Hematopoietic multipotent progenitor cell treated with erythropoietin and hydrocortisone succinate and interleukin-3 and kit ligand, for 17 days (in vitro differentiated cells): ENCODE data around the gene PLIN5.

Source experiments
- DNase-seq: peaks from one replicate; pipeline ENCODE4 v3.0.0-alpha.2; 2015; ENCODE audit warnings: low spot score

PLIN5 gene

DNA sequence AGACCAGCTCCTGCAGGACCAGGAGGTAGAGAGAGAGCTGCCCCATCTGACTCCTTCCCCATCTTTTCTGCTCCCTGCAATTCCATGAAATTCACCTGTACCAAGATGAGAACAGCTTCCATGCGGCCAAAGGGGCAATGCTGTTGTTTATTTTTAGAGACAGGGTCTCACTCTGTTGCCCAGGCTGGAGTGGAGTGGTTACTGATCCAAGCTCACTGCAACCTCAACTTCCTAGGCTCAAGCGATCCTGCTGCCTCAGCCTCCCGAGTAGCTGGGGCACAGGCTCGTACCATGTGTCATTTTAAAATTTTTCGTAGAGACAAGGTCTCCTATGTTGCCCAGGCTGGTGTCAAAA, 13.2 kb downstream of the PLIN5 start:
- no peak for DNase-seq

GRCh38 chr19:4521170-4521887, 13.7 kb downstream of the PLIN5 start:
- no peak for DNase-seq

GRCh38 chr19:4519521-4520277, 15.3 kb downstream of the PLIN5 start:
- DNase-seq, result no peak

DNA sequence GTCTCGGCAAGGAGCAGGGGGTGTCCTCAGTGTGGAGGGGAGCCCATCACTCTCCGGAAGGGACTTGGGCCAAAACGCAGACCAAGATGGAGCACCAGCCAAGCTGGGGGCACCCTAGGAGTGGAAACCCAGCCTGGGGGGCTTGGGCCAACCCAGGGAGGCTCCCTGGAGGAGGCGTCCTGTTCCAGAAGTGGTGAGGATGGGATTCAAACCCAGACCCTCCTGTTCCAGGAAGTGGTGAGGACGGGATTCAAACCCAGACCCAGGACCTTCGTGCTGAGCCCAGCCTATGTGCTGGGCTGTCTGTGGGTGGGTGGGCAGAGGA, 15.9 kb downstream of the PLIN5 start:
- DNase-seq, result no peak

GRCh38 chr19:4518345-4519171, 16.5 kb downstream of the PLIN5 start, which contains the start of gene PLIN4:
Gene PLIN4 (minus strand): TSS chr19:4518486. CDS start chr19:4518272, 214 bp downstream.
- DNase-seq, result no peak

DNA sequence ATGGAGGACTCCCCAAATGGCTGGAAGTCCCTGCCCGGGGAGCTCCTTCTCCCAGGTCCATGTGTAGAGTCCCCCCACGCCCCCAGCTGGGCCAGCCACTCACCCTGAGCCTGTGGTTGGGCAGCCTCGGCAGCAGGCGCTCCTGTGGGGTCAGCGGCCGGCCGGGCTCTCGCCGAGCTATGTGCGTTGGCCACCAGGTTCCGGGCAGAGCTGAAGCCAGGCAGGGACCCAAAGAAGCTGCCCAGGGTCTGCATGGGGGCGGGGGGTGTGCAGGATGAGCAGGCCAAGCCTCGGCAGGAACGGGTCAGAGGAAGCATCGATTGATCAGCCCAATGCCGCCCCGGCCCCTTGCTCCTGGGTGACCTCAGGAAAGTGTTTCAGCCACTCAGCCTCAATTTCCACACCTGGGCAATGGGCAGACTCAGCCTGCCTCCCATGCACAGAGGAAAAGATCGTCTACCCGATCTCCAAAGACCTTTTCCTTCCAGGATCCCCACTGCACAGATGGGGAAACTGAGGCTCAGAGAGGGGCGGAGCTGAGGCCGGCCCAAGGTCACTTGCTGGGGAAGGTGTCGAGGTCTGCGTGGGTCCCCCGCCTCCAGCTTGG, 17.5 kb downstream of the PLIN5 start:
- DNase-seq, result no peak

DNA sequence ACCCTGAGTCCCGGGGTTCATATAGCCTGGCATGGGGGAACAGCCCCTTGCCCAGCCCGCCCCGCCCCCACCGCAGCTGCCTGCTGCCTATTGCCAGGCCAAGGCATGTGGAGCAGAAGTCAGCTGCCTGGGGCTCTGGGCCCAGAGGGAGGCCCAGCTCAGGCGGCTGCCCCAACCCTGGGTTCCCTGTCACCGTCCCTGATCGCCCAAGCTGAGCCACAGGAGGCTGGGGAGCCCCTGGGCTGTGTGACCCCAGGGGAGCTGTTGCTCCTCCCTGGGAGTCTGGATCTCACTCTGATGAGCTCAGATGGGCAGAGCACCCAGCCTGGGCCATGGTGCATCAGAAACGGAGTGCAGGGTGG, 18.1 kb downstream of the PLIN5 start:
- no peak for DNase-seq

DNA sequence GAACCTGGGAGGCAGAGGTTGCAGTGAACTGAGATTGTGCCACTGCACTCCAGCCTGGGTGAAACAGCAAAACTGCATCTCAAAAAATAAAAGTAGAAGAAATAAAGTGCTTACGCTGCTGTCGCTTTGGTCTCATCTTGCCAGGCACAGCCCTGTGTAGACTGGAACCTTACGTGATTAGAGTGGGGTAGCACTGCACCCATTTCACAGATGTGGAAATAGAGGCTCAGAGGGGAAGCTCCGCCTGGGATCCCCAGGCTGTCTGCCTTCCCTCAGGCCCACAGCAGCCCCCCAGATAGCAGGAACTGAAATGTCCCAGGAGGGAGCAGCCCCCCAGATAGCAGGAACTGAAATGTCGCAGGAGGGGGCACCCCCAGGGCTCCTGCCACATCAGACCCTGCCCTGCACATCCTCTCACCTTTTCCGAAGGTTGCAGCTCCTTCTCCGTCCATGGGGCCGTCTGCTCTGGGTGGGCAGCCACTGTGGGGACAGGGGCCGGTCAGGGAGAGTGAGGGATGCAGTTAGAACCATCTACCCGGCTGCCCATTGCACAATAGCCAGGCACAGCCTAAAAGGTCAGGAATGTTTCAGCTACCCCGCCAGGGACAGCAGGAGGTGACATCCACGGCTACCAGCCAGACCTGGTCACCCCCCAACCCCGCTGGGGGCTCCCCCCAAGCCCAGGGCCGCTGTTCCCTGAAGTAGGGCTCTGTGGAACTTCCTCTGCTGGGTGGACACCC, 18.7 kb downstream of the PLIN5 start:
- no peak for DNase-seq

DNA sequence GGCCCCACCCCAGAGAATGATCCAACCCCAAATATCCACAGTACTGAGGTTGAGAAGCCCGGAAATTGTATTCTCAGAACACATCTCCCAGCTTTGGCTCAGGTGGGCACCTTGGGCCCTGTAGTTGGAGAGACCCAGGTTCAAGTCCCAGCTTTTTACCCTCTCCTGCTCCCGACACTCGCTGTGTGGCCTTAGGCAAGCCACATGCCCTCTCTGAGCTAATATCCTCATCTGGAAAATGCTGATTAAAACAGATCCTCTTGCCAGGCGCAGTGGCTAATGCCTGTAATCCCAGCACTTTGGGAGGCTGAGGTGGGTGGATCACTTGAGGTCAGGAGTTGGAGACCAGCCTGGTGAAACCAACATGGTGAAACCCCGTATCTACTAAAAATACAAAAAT, 19.3 kb downstream of the PLIN5 start:
- no peak for DNase-seq

DNA sequence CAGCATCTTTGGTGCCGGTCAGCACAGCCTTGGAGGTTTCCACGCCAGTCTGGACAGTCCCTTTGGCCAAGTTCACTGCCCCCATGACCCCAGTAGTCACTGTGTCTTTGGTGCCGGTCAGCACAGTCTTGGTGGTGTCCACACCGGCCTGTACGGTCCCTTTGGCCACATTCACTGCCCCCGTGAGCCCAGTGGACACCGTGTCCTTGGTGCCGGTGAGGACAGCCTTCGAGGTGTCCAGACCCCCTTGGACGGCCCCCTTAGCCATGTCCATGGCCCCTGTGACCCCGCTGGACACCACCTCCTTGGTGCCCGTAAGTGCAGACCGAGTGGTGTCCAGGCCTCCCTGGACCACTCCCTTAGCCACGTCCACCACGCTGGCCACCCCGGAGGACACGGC, 21.8 kb downstream of the PLIN5 start:
- DNase-seq, result no peak

GRCh38 chr19:4512070-4512469, 23.0 kb downstream of the PLIN5 start:
- no peak for DNase-seq

- DNase-seq, result no peak
Observed at GRCh38 chr19:4511300-4512054, 23.5 kb downstream of the PLIN5 start.

GRCh38 chr19:4510435-4511255, 24.4 kb downstream of the PLIN5 start:
- DNase-seq, result no peak

DNA sequence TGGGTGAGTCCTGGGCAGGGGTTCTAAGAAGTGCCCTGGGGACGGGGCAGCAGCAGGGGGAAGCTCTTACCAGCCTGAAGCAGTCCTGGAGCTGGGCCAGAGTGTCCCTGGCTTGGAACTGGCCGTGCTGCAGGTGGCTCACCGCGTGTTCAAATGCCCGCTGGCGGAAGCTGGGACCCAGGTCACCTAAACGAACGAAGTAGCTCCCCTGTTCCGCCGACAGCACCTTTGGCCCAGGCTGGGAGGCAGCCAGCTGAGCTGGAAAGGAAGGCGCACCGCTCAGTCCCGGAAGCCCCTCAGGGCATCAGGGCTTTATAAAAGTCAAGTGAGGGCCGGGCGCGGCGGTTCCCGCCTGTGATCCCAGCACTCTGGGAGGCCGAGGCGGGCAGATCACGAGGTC, 26.3 kb downstream of the PLIN5 start:
- DNase-seq, result no peak

DNA sequence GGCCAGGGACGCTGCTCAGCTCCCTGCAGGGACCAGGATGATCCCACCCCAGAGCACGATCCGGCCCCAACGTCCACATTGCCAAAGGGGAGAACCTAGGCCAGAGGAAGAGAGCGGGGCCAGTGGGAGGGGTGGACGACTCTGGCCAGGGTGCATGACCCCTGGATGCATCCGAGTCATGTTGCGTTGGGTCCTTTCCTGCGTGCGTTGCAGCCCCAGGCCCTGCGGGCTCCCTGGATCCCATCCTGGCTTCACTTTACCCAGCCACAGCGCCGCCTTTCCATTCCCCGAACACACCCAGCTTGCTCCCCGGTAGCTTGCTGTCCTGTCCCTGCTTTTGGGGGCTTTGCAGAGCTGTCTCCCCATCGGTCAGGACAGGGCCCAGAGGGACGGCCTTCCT, 27.2 kb downstream of the PLIN5 start:
- no peak for DNase-seq

GRCh38 chr19:4507150-4507452, 27.9 kb downstream of the PLIN5 start:
- DNase-seq, result no peak

DNA sequence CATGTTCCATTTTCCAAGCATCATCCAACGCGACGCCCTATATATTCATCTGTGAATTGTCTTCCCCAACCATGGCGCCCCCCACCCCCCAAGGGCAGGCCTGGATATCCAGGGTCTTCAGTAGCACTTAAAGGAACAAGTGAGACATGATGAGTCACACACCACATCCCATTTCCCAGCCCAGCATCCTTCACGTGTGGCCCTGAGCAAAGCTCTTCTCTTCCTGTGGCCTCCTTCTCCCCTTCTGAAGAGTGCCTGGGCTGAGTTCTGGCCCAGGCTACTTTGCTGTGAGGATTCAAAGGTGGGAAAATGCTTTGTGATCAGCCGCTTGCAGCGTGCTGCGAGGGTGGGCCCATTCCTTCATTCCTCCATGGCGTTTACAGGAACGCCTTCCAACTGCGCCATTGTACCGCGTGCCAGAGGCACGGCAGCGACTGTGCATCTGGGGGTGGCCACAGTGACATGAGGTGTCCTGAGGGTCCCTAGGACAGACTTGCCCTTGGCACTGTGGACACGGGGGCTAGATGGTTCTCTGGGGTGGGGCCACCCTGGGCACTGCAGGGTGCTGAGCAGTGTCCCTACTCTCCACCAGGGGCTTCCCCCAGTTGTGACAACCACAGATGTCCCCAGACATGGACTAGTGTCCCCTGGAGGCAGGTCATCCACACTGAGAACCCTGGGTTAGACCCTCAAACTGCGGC, 28.4 kb downstream of the PLIN5 start:
- no peak for DNase-seq

- DNase-seq, result no peak
Observed at GRCh38 chr19:4505570-4506448, 29.2 kb downstream of the PLIN5 start.
